GM19025 (cell line): ENCODE measurements around the gene USP34.
"Not testable (repeated sequence)": the region's sequence is repeated elsewhere in the genome, so short reads cannot be mapped to it uniquely, and the experiment has no call there.

Experiments used
- ATAC-seq: cut with Tn5 transposase; IDR thresholded peaks from one replicate; pipeline ENCODE4 v1.9.1; 2021; ENCODE audit warnings: mild to moderate bottlenecking, low read depth, moderate library complexity; ENCODE audit not compliant: unreplicated experiment

USP34 gene

GRCh38 chr2:61432990-61433389 lies 37.9 kb downstream of the USP34 start:
- no peak for ATAC-seq

- ATAC-seq, result no peak
These were observed 39.5 kb downstream of the USP34 start for GRCh38 chr2:61431345-61431744.

- ATAC-seq, result peak; percentile 48
These were observed 44.5 kb downstream of the USP34 start for GRCh38 chr2:61426267-61426897.

GRCh38 chr2:61425605-61426155 lies 45.2 kb downstream of the USP34 start:
- peak; percentile 9 for ATAC-seq

GRCh38 chr2:61423714-61424113 lies 47.2 kb downstream of the USP34 start:
- ATAC-seq, result no peak

- ATAC-seq, result no peak
These were observed 49.3 kb downstream of the USP34 start for GRCh38 chr2:61421611-61422010.

- no peak for ATAC-seq
These were observed 49.8 kb downstream of the USP34 start for GRCh38 chr2:61420991-61421544.

- no peak for ATAC-seq
These were observed 51.3 kb downstream of the USP34 start for GRCh38 chr2:61419570-61419969.

- no peak for ATAC-seq
These were observed 51.8 kb downstream of the USP34 start for GRCh38 chr2:61419129-61419528.

GRCh38 chr2:61416871-61417645 lies 53.8 kb downstream of the USP34 start:
- ATAC-seq, result no peak

GRCh38 chr2:61415265-61415664 lies 55.6 kb downstream of the USP34 start:
- no peak for ATAC-seq

- no peak for ATAC-seq
These were observed 56.2 kb downstream of the USP34 start for GRCh38 chr2:61414674-61415073.

GRCh38 chr2:61411109-61411508 lies 59.8 kb downstream of the USP34 start:
- no peak for ATAC-seq

GRCh38 chr2:61410185-61410584 lies 60.7 kb downstream of the USP34 start:
- no peak for ATAC-seq

GRCh38 chr2:61405813-61406212 lies 65.1 kb downstream of the USP34 start:
- no peak for ATAC-seq

GRCh38 chr2:61404438-61404837 lies 66.4 kb downstream of the USP34 start:
- no peak for ATAC-seq

- no peak for ATAC-seq
These were observed 72.5 kb downstream of the USP34 start for GRCh38 chr2:61398413-61398812.

GRCh38 chr2:61396005-61396404 lies 74.9 kb downstream of the USP34 start:
- no peak for ATAC-seq

GRCh38 chr2:61387588-61387987 lies 83.3 kb downstream of the USP34 start:
- ATAC-seq, result not testable (repeated sequence)

GRCh38 chr2:61380882-61381197 lies 90.0 kb downstream of the USP34 start:
- not testable (repeated sequence) for ATAC-seq

GRCh38 chr2:61380056-61380881 lies 90.6 kb downstream of the USP34 start:
- no peak for ATAC-seq
